PC-3 (cell line): ENCODE data around the gene UQCRH.

Experiments used
- EZH2 ChIP-seq: fragments of 300-600 bp; sonication (generic); IDR thresholded peaks from one replicate; pipeline ENCODE4 v1.6.1; 2017; ENCODE audit warnings: antibody characterized with exemption, mild to moderate bottlenecking, low read length; ENCODE audit not compliant: unreplicated experiment
- EZH2phosphoT487 ChIP-seq: fragments of 300-600 bp; sonication (generic); IDR thresholded peaks from 2 replicates; pipeline ENCODE4 v1.6.1; 2018; ENCODE audit warnings: mild to moderate bottlenecking, antibody characterized with exemption, low read length, borderline replicate concordance
- TF ChIP-seq, protein P1 (sequence below): fragments of 300-600 bp; sonication (generic); conservative IDR thresholded peaks from 2 replicates; pipeline ENCODE4 v1.5.1; 2017; ENCODE audit warnings: antibody characterized with exemption, low read depth, mild to moderate bottlenecking, low read length

DNA sequence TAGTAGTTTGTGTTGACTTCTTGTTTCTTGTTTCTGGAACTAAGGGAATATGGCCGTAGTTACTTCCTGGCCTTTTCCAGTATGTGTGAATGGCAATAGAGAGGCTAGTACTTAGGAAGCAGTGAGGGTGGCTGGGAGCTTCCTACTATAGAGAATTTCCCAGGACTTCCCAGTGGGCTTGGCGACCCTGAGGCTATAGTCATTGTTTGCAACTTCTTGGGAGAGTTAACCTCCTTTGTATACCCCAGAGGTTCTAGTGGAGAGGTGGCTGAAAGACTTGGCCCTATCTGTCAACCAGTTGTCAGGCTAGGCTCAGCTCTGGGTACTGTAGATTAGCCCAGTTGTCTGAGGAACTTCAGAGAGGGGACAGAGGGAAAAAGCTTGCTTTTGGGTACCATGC, 40.4 kb upstream of the UQCRH start:
- TF ChIP-seq, protein P1, sequence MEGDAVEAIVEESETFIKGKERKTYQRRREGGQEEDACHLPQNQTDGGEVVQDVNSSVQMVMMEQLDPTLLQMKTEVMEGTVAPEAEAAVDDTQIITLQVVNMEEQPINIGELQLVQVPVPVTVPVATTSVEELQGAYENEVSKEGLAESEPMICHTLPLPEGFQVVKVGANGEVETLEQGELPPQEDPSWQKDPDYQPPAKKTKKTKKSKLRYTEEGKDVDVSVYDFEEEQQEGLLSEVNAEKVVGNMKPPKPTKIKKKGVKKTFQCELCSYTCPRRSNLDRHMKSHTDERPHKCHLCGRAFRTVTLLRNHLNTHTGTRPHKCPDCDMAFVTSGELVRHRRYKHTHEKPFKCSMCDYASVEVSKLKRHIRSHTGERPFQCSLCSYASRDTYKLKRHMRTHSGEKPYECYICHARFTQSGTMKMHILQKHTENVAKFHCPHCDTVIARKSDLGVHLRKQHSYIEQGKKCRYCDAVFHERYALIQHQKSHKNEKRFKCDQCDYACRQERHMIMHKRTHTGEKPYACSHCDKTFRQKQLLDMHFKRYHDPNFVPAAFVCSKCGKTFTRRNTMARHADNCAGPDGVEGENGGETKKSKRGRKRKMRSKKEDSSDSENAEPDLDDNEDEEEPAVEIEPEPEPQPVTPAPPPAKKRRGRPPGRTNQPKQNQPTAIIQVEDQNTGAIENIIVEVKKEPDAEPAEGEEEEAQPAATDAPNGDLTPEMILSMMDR: no peak
- TF ChIP-seq EZH2: no peak
- TF ChIP-seq EZH2phosphoT487: no peak
